ENCODE measurements around the gene ABHD5. TPM values are rescaled to one million over a fixed set of nuclear protein-coding genes. Genes with fewer than 3 reads are reported as not detected.
"Not testable (repeated sequence)": the region's sequence is repeated elsewhere in the genome, so short reads cannot be mapped to it uniquely, and the experiment has no call there.

ABHD5 gene
- total RNA-seq, 1 experiment from 2014 or later: 20.3 TPM

GRCh38 chr3:43680857-43681256 is 9.9 kb upstream of the ABHD5 start:
- H3K36me3 Mint-ChIP-seq (ENCODE audit: insufficient read depth, unreplicated experiment); H3K9me3 Mint-ChIP-seq (ENCODE audit: low read depth, unreplicated experiment); H3K4me1 Mint-ChIP-seq (ENCODE audit: low read depth, unreplicated experiment); intact Hi-C loops (cut with micrococcal nuclease; ENCODE audit: unreplicated experiment); H3K27ac Mint-ChIP-seq (ENCODE audit: unreplicated experiment); H3K27me3 Mint-ChIP-seq (ENCODE audit: unreplicated experiment); DNase-seq; CTCF ChIA-PET; BruUV-seq (replicated peaks); H3K4me3 Mint-ChIP-seq (ENCODE audit: low read depth, unreplicated experiment): not testable (repeated sequence)

GRCh38 chr3:43684944-43685343 is 5.8 kb upstream of the ABHD5 start:
- peaks cover 11% of the 10 kb centered on the region for H3K4me1 Mint-ChIP-seq (ENCODE audit: low read depth, unreplicated experiment)
- BruUV-seq (replicated peaks): no TSS peak
- H3K9me3 Mint-ChIP-seq (ENCODE audit: low read depth, unreplicated experiment): peaks cover 4% of the 10 kb centered on the region
- no peak for TF ChIP-seq CTCF (IDR thresholded peaks at IDR 0.05; ENCODE audit: unreplicated experiment)
- peaks cover 7% of the 10 kb centered on the region for H3K36me3 Mint-ChIP-seq (ENCODE audit: insufficient read depth, unreplicated experiment)
- no peak overlapping the region for H3K27ac Mint-ChIP-seq (ENCODE audit: unreplicated experiment)
- no peak overlapping the region for H3K4me3 Mint-ChIP-seq (ENCODE audit: low read depth, unreplicated experiment)
- CTCF ChIA-PET: interaction anchor here (0.6 kb wide), 1 partner anchor 81 kb away, joined by 3 read pairs; no protein-coding TSS in a partner anchor
- intact Hi-C loops (cut with micrococcal nuclease; ENCODE audit: unreplicated experiment): no loop called here
- DNase-seq: no peak
- no peaks in the 10 kb centered on the region for H3K27me3 Mint-ChIP-seq (ENCODE audit: unreplicated experiment)

GRCh38 chr3:43685921-43686320 is 4.8 kb upstream of the ABHD5 start:
- no TSS peak for BruUV-seq (replicated peaks)
- H3K27ac Mint-ChIP-seq (ENCODE audit: unreplicated experiment): no peak overlapping the region
- H3K9me3 Mint-ChIP-seq (ENCODE audit: low read depth, unreplicated experiment): peaks cover 4% of the 10 kb centered on the region
- H3K27me3 Mint-ChIP-seq (ENCODE audit: unreplicated experiment): no peaks in the 10 kb centered on the region
- peaks cover 17% of the 10 kb centered on the region for H3K36me3 Mint-ChIP-seq (ENCODE audit: insufficient read depth, unreplicated experiment)
- H3K4me3 Mint-ChIP-seq (ENCODE audit: low read depth, unreplicated experiment): no peak overlapping the region
- DNase-seq: no peak
- intact Hi-C loops (cut with micrococcal nuclease; ENCODE audit: unreplicated experiment): no loop called here
- CTCF ChIA-PET: no interaction called here
- H3K4me1 Mint-ChIP-seq (ENCODE audit: low read depth, unreplicated experiment): peaks cover 11% of the 10 kb centered on the region
- no peak for TF ChIP-seq CTCF (IDR thresholded peaks at IDR 0.05; ENCODE audit: unreplicated experiment)

DNA sequence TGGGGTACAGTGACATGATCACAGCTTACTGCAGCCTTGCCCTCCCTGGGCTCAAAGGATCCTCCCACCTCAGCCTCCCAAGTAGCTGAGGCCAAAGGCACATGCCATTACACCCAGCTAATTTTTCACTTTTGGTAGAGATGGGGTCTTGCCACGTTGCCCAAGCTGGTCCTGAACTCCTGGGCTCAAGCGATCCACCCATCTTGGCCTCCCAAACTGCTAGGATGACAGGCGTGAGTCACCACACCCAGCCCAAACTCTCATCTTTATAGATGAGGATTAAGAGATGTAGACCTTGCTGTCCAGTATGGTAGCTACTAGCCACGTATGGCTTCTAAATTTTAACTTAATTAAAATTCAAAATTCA is 4.4 kb upstream of the ABHD5 start:
- intact Hi-C loops (cut with micrococcal nuclease; ENCODE audit: unreplicated experiment): no loop called here
- Mint-ChIP-seq H3K9me3 (ENCODE audit: low read depth, unreplicated experiment) (peaks cover 4% of the 10 kb centered on the region), H3K27ac (ENCODE audit: unreplicated experiment) (no peak overlapping the region), H3K4me3 (ENCODE audit: low read depth, unreplicated experiment) (no peak overlapping the region), H3K27me3 (ENCODE audit: unreplicated experiment) (no peaks in the 10 kb centered on the region), H3K4me1 (ENCODE audit: low read depth, unreplicated experiment) (peaks cover 11% of the 10 kb centered on the region), H3K36me3 (ENCODE audit: insufficient read depth, unreplicated experiment) (peaks cover 21% of the 10 kb centered on the region)
- CTCF ChIA-PET: interaction anchor here (0.7 kb wide), 1 partner anchor 33 kb away, joined by 3 read pairs; no protein-coding TSS in a partner anchor
- TF ChIP-seq CTCF (IDR thresholded peaks at IDR 0.05; ENCODE audit: unreplicated experiment): no peak
- BruUV-seq (replicated peaks): no TSS peak
- no peak for DNase-seq

DNA sequence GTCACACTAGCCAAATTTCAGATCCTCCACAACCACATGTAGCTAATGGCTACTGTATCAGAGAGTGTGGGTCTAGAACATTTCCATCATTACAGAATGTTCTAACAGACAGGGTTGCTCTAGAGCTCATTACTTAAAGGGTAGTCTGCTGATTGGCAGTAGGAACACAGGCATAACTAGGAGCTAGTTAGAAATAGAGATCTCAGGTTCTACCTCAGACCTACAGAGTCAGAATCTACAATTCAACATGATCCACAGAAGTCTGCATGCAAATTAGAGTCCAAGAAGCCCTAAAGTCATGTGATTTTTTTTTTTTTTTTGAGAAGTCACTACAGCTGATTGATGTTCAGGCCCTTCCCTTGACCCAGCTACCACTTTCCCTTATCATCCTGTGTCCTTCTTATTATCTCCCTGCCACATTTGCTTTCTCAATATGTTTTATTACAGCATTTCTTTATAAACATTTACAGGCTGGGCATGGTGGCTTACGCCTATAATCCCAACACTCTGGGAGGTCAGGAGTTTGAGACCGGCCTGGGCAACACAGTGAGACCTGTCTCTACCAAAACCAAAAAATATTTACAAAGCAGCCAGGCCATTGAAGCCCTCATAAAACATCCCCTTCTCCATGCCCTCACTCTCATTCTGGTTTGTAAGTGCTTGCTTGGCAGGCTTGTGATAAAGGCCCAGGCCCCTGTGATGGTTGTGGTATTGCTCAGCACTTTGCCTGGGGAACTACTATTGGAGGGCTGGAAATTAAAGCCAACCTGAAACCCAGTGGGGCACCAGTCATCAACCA is 3.8 kb upstream of the ABHD5 start:
- no peak for DNase-seq
- peaks cover 15% of the 10 kb centered on the region for H3K4me1 Mint-ChIP-seq (ENCODE audit: low read depth, unreplicated experiment)
- H3K27ac Mint-ChIP-seq (ENCODE audit: unreplicated experiment): no peak overlapping the region
- intact Hi-C loops (cut with micrococcal nuclease; ENCODE audit: unreplicated experiment): no loop called here
- no peaks in the 10 kb centered on the region for H3K27me3 Mint-ChIP-seq (ENCODE audit: unreplicated experiment)
- H3K9me3 Mint-ChIP-seq (ENCODE audit: low read depth, unreplicated experiment): peaks cover 1% of the 10 kb centered on the region
- peaks cover 27% of the 10 kb centered on the region for H3K36me3 Mint-ChIP-seq (ENCODE audit: insufficient read depth, unreplicated experiment)
- no peak for TF ChIP-seq CTCF (IDR thresholded peaks at IDR 0.05; ENCODE audit: unreplicated experiment)
- no peak overlapping the region for H3K4me3 Mint-ChIP-seq (ENCODE audit: low read depth, unreplicated experiment)
- CTCF ChIA-PET: interaction anchor here (0.6 to 0.7 kb wide), 3 partner anchors 34 to 832 kb away, joined by 3 to 5 read pairs (median 3); no protein-coding TSS in a partner anchor
- BruUV-seq (replicated peaks): no TSS peak

Data from Calu3 (cell line).